Measurements from ENCODE around the gene CDCA7L.

Gene CDCA7L

GRCh38 chr7:21945454-21946221 is at the start of gene CDCA7L:
CDCA7L (minus strand) TSS chr7:21945899; CDS start chr7:21945804, 95 bp downstream.
- peak within 1 kb of the TSS; percentile 65 for H3K4me3 ChIP-seq (ENCODE audit: low read length)
- peak; percentile 73 for DNase-seq (ENCODE audit: low read depth)
- no peak for TF ChIP-seq CTCF (IDR thresholded peaks at IDR 0.05; ENCODE audit: insufficient read depth, low read depth, low read length, missing control alignments)

- DNase-seq (ENCODE audit: low read depth) = no peak
- TF ChIP-seq CTCF (IDR thresholded peaks at IDR 0.05; ENCODE audit: insufficient read depth, low read depth, low read length, missing control alignments) = no peak
- no peak overlapping the region for H3K4me3 ChIP-seq (ENCODE audit: low read length)
Measured at GRCh38 chr7:21986096-21986495, 40.4 kb upstream of the CDCA7L start.

- peak; percentile 21 for TF ChIP-seq CTCF (IDR thresholded peaks at IDR 0.05; ENCODE audit: insufficient read depth, low read depth, low read length, missing control alignments)
- H3K4me3 ChIP-seq (ENCODE audit: low read length) = no peak overlapping the region
- no peak for DNase-seq (ENCODE audit: low read depth)
Measured at GRCh38 chr7:21984042-21984441, 38.3 kb upstream of the CDCA7L start.

- no peak overlapping the region for H3K4me3 ChIP-seq (ENCODE audit: low read length)
- DNase-seq (ENCODE audit: low read depth) = no peak
- TF ChIP-seq CTCF (IDR thresholded peaks at IDR 0.05; ENCODE audit: insufficient read depth, low read depth, low read length, missing control alignments) = no peak
Measured at GRCh38 chr7:21983056-21983455, 37.4 kb upstream of the CDCA7L start.

GRCh38 chr7:21981524-21981923 is 35.8 kb upstream of the CDCA7L start:
- DNase-seq (ENCODE audit: low read depth) = no peak
- TF ChIP-seq CTCF (IDR thresholded peaks at IDR 0.05; ENCODE audit: insufficient read depth, low read depth, low read length, missing control alignments) = no peak
- no peak overlapping the region for H3K4me3 ChIP-seq (ENCODE audit: low read length)

- DNase-seq (ENCODE audit: low read depth) = no peak
- no peak for TF ChIP-seq CTCF (IDR thresholded peaks at IDR 0.05; ENCODE audit: insufficient read depth, low read depth, low read length, missing control alignments)
Measured at GRCh38 chr7:21980926-21981500, 35.3 kb upstream of the CDCA7L start.

More at GRCh38 chr7:21980926-21981500, 35.3 kb upstream of the CDCA7L start:
- no peak overlapping the region for H3K4me3 ChIP-seq (ENCODE audit: low read length)
